Measurements from ENCODE around the gene EPC2.

EPC2 gene

DNA sequence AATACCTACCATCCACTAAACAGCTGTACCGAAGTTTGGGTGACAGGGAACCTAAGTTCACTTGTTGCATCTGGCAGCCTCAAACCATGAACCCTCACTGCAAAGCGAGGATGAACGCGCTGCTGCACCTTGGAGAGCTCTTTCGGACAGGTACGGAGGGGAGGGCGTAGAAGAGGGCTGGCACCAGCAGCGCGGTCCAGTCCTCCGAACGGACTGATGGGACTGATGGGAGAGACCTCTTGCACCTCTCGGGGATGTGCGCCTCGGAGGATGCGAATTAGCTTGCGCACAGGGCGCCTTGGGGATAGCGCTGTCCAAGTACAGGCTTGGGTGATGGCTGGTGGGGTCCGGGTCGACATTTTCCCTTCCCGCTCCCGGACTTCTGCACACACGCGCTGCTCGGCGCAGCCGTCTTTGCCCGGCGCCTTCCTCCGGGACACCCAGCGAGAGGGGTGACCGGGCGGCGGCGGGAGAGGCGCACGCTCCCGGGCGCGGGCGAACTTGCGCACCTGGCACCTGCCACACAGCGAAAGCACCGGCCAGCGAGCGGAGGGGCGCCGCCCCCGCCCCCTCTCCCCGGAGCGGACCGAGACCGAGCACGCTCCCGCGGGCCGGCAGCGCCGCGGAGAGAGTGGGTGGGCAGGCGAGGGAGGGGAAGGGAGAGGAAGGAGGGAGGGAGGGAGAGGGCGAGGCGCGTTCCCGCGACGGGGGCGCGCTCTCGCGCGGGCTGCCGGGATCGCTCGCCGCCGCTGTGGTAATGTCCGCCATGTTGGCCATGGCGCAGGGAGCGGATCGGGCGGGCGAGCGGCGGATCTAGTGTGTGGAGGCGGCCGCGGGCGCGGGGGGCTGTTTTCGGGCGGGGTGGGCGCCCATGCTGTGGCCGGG lies at the start of gene EPC2:
TSS of gene EPC2 (plus strand) at position 754 of the 885 bp plus-strand sequence. CDS start 267 bp downstream, outside the sequence.
- peak; percentile 78 to 82 for DNase-seq (ENCODE audit: low read depth in 2 of 2)

DNA sequence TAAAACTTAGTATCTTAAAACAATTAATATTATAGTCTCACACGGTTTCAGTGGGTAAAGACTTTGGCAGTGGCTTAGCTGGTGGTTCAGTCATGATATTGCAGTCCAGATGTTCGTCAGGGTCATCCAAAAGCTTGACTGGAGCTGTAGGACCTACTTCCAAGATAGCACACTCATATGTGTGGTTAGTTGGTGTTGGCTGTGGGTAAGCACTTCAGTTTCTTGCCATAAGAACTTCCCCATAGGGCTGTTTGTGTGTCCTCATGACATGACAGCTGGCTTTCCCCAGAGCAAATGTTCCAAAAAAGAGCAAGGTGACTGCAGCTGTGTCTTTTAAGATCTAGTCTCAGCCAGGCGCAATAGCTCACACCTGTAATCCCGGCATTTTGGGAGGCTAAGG lies 48.5 kb upstream of the EPC2 start:
- no peak for DNase-seq (ENCODE audit: low read depth in 2 of 2)

- no peak for DNase-seq (ENCODE audit: low read depth in 2 of 2)
These were observed 45.2 kb upstream of the EPC2 start for GRCh38 chr2:148599109-148599991.

GRCh38 chr2:148602885-148603561 lies 41.5 kb upstream of the EPC2 start:
- DNase-seq (ENCODE audit: low read depth in 2 of 2): no peak

GRCh38 chr2:148603562-148603920 lies 41.0 kb upstream of the EPC2 start:
- no peak for DNase-seq (ENCODE audit: low read depth in 2 of 2)

DNA sequence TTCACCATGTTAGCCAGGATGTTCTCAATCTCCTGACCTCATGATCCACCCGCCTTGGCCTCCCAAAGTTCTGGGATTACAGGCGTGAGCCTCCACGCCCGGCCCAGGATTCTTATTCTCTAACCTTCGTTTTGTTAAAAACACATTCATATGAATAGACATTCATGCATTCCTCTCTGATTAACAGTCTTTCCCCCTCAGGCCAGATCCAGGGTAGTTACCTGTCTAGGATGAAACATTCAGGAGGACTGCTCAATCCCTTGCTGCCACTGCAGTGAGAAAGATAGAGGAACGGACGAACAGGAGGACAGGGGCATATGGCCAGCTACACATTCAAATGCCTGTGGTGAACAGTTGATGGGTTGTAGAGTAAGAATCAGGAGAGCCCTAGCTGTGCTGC lies 39.6 kb upstream of the EPC2 start:
- DNase-seq (ENCODE audit: low read depth in 2 of 2): no peak

- no peak for DNase-seq (ENCODE audit: low read depth in 2 of 2)
These were observed 37.0 kb upstream of the EPC2 start for GRCh38 chr2:148607566-148607965.

- no peak for DNase-seq (ENCODE audit: low read depth in 2 of 2)
These were observed 31.1 kb upstream of the EPC2 start for GRCh38 chr2:148613231-148614013.

DNA sequence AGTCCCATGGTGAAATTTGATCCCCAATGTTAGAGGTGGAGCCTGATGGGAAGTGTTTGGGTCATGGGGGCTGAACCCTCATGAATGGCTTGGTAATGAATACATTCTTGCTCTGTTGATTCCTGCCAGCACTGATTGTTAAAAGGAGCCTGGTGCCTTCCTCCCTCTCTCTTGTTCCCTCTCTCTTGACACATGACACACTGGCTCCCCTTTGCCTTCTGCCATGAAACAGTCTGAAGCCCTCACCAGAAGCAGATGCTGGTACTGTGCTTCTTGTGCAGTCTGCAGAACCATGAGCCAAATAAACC lies 30.6 kb upstream of the EPC2 start:
- DNase-seq (ENCODE audit: low read depth in 2 of 2): no peak

DNA sequence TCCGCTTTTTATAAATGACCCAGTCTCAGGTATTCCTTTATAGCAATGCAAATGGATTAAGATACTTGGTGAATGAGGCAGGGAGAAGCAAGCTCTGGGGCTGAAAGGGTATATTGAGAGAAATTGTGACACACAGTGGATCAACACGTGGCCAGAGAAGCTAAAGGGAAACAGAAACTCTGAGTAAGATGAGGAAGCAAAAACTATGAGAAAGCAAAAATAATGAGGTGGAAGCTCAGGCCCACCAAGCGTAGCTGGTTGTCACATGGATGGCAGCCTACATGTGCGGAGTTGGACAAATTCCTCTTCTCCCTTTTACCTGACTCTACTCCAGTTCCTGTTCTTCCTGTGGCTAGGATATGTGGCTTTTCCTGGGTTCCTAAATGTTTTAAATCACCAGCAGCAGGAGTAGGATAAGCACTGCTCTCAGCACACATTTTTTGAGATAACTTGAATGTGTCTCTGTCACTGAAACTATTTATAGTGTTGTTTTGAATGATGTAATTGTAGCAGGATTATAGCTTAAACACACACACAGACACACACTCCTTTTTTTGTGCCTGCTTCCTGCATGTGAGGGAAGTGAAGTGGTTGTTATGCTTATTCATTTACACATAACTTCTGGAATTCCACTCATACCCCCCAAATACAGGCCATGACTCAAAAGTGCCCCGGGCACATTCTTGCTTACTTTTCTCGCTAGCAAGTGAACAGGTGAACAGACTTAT lies 30.1 kb upstream of the EPC2 start:
- no peak for DNase-seq (ENCODE audit: low read depth in 2 of 2)

GRCh38 chr2:148615381-148615841 lies 29.1 kb upstream of the EPC2 start:
- DNase-seq (ENCODE audit: low read depth in 2 of 2): no peak

DNA sequence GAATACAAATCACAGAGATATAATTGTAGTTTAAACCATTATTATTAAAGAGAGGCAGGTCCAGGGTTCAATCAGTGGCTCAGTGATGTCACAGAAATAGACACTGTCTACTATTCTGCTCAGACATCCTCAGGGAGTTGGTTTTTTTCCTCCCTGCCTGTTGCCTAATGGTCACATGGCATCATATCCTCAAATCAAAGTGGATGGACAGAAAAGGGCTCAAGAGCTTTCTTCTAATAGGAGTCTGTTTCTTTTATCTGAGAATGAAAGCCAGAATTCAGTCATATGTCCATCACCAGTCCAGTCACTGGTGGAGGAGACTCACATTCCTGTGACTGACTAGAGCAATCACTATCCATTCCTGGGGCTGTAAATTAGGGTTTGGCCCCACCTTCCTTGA lies 27.9 kb upstream of the EPC2 start:
- DNase-seq (ENCODE audit: low read depth in 2 of 2): no peak

DNA sequence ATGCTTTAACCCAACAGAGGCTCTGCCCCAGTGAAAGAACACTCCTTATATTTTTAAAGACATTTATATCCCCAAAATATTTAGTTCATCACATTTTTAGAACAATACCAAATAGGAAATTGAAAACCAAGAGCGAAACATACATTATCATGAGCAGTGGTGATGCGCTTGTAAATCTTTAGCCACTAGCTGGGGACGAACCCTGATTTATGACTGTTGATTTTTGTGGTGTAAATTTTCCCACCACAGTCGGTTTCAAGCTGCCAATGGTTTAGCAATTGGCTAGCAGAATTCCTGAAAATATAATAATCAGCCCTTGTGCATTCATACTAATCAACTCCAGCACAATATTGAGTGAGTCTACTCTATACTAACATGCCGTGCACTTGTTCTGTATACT lies 27.3 kb upstream of the EPC2 start:
- DNase-seq (ENCODE audit: low read depth in 2 of 2): no peak

DNA sequence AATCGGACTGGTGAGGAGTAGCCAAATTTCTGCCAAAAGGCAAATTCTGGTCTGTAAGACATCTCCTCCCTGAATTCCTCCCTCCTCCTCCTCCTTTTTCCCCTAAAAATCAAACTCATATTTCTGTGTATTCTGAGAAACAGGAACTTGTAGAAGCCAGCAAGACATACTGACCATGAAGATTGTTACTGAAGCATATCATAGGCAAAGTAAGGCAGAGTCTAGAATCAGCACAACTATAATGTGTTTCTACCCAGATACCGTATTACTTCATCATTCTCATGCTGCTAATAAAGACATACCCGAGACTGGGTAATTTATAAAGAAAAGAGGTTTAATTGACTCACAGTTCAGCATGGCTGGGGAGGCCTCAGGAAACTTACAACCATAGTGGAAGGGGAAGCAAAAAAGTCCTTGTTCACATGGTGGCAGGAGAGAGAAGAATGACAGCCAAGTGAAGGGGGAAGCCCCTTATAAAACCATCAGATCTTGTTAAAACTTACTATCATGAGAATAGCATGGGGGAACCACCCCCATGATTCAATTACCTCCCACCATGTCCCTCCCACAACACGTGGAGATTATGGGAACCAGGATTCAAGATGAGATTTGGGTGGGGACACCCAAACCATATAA lies 24.9 kb upstream of the EPC2 start:
- no peak for DNase-seq (ENCODE audit: low read depth in 2 of 2)

DNA sequence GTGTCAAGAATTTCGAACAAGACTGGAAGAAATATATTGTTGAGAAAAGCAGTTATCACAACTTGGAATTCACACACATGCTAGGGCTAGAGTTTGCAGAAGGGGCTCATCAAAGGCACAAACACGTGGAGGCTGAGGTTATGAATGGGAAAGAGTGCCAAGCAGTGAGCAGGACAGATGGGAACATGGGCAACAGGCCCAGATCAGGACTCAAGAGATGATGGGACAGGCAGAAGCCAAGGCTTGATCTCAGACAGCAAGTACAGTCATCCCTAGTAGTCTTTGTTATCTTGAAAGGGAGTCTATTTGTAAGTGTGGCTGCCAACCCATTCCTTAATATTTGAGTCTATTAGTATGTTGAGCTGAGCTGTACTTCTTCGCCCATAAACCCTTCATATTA lies 22.2 kb upstream of the EPC2 start:
- DNase-seq (ENCODE audit: low read depth in 2 of 2): no peak

GRCh38 chr2:148623086-148623485 lies 21.5 kb upstream of the EPC2 start:
- DNase-seq (ENCODE audit: low read depth in 2 of 2): no peak

- no peak for DNase-seq (ENCODE audit: low read depth in 2 of 2)
These were observed 17.3 kb upstream of the EPC2 start for GRCh38 chr2:148627224-148627623.

GRCh38 chr2:148634749-148635148 lies 9.8 kb upstream of the EPC2 start:
- no peak for DNase-seq (ENCODE audit: low read depth in 2 of 2)

- no peak for DNase-seq (ENCODE audit: low read depth in 2 of 2)
These were observed 6.0 kb upstream of the EPC2 start for GRCh38 chr2:148638543-148638942.

- no peak for DNase-seq (ENCODE audit: low read depth in 2 of 2)
These were observed 3.8 kb upstream of the EPC2 start for GRCh38 chr2:148640767-148641166.

All from stimulated activated CD8-positive, alpha-beta memory T cell treated with anti-CD3 and anti-CD28 coated beads, Interleukin-2, amount 100 ng/mL, for 1 hour (primary cell).